Activated T-cell treated with anti-CD3 and anti-CD28 coated beads for 1 hour (primary cell): ENCODE data around the gene TUBB3.
"Not testable (repeated sequence)": the region's sequence is repeated elsewhere in the genome, so short reads cannot be mapped to it uniquely, and the experiment has no call there.

ENCODE experiments used
- DNase-seq: peaks from one replicate; pipeline ENCODE4 v3.0.0-alpha.2; 2020; ENCODE audit warnings: low read depth

The TUBB3 gene

GRCh38 chr16:89967436-89967835 lies 44.3 kb downstream of the TUBB3 start:
- not testable (repeated sequence) for DNase-seq

- DNase-seq, result not testable (repeated sequence)
Observed at GRCh38 chr16:89968074-89968473, 44.9 kb downstream of the TUBB3 start.

GRCh38 chr16:89969741-89970410 lies 46.7 kb downstream of the TUBB3 start:
- DNase-seq, result no peak

DNA sequence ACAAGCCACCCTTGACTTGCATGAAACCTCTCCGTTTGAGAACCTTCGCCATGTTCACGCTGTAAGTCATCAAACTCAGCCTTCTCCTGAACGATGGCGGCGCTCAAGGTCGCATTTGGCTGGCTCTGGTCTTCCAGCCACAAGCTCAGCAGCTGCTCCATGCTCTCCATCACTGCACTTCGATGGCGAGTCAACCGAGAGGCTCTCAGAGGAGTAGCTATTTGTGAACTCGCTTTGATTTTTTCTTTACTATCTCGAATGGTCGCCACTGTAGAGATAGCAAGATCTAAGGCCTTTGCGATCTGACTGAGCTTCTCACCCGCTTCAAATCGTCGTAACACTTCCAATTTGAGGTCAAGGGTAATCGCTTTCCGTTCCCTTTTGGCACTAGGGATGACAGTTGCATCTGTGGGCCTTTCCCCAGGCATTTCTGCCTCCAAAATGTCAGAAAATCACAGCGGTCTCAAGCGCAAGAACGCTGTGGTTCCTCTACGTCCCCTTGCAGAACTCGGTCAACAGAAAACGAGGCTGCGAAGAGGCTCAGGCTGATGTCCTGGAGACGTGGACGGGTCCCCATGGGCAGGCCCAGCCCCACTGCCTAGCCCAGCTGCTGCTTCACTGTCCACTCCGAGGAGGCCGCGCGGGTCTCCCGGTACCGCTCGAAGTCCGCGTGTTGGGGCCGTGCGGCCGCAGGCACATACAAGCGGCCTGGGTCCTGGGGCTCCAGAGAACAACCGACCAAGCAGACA lies 48.5 kb downstream of the TUBB3 start:
- no peak for DNase-seq

DNA sequence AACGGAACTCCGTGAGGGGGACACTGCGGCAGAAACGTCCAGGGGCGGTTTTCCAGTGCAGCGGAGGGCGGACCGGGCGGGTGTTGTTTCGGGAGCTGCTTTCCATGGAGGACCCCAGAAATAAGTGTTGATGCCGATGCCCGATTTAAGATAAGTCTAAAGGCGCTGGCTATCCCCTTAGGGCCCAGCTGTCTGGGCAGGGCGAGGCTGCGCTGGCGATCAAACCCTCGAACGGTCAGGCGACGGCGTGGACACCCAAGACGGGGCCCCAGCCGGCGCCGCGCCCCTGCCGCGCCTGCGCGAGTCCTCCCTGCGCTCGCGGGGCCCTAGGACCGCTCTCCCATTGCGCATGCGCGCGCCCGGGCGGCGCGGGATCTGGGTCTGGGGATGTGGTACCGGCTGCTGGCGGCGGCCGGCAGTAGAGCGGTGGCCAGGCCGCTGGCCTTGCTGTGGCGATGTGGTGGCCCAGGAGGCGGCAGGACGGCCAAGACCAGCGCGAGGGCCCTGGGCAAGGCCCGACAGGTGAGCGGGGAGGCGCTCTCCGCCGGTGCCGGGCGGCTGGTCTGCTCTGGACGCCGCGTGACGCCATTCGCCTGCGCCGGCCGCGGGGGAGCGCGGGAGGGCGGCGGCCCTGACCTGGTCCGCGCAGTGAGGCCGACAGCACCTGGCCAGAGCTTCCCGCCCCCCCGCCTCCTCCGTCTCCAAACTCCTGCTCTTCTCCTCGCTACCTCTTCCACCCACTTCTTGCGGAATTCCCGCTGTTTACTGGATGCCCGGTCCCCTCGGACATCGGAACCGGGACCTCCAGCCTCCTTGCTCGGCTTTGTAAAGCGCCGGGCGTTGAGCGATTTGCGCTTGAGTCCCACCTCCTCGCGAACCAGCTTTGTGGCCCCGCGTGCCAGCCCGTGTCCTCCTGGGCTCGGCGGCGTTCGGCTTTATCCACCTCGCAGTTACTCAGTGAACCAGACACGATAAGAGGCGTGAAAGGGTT lies 49.4 kb downstream of the TUBB3 start:
- DNase-seq, result peak; percentile 91

GRCh38 chr16:89973235-89973634 lies 50.1 kb downstream of the TUBB3 start:
- DNase-seq, result no peak

DNA sequence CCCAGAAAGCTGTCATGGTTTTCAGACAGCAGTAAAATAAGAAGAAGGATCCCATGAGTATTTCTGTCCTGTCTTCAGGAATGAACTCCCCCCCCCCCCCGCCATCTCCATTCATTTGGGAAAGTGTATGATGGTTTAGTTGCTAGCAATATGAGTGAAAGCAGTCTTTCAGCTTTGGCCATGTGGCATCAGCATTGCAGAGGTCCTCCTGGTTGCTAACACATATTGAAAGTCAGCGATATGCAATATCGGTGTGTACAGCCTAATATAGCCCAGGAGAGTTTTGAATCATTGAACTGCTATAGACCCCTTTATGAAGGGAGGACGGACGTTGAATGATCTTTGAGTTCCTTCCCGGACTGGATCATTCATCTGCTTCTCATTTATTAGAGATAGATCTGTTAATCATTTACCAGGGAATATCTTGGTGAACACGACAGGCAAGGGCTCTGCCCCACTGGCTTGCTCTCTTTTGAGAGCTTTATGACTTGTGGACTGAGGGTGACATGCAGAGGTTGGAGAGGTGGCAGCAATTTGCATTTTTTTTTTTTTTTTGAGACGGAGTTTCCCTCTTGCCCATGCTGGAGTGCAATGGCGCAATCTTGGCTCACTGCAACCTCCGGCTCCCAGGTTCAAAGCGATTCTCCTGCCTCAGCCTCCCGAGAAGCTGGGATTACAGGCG lies 50.7 kb downstream of the TUBB3 start:
- no peak for DNase-seq

DNA sequence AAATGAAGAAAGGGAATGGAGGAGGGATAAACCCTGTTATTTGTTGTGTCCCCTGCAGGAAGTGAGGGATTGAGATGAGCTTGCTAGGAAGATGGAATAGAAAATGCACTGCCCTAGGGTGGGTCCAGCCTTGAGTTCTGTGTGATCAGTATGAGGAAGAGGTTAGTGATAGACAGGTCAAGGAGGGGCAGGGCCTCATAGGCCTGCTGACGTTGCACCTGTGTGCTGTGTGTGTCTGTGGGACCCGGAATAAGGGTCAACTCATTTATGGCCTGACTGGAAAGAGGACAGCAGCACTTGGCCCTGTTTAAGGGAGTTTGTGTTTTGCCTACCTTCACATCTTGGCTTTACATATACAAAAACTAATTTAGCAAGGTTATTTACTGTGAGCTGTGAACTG lies 51.7 kb downstream of the TUBB3 start:
- DNase-seq, result no peak

DNA sequence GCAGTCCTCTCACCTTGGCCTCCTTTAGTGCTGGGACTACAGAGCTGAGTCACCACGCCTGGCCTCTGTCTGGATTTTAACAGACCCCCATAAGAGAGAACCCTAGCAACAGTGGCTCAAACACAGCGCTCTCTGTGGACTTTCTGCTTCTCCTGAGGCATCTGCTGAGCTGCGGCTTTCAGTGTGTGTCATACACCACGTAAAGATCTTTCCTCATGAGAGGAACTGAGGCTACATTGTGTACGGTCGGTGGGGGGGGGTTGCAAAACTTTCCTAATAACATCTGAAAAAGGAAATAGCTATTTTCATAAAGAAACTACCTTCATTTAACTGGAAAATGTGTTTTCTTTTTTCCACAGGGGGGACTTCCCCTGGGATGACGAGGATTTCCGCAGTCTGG lies 58.3 kb downstream of the TUBB3 start:
- no peak for DNase-seq

- DNase-seq, result no peak
Observed at GRCh38 chr16:89982318-89982717, 59.2 kb downstream of the TUBB3 start.

- DNase-seq, result no peak
Observed at GRCh38 chr16:89983536-89983935, 60.4 kb downstream of the TUBB3 start.

- DNase-seq, result no peak
Observed at GRCh38 chr16:89984216-89984615, 61.1 kb downstream of the TUBB3 start.

- no peak for DNase-seq
Observed at GRCh38 chr16:89985219-89985618, 62.1 kb downstream of the TUBB3 start.
